Stromal cell of bone marrow (primary cell): ENCODE data around the gene ZSCAN26.
"Not testable (repeated sequence)": the region's sequence is repeated elsewhere in the genome, so short reads cannot be mapped to it uniquely, and the experiment has no call there.

Experiments
- DNase-seq: peaks from one replicate; pipeline ENCODE4 v3.0.0-alpha.2; 2012; ENCODE audit warnings: low read depth

ZSCAN26 gene

GRCh38 chr6:28257042-28257441, 9.9 kb upstream of the ZSCAN26 start:
- no peak for DNase-seq

- DNase-seq: peak; percentile 50
Observed at GRCh38 chr6:28258877-28259777, 7.8 kb upstream of the ZSCAN26 start, which contains the start of gene NKAPL. Gene NKAPL (plus strand): TSS chr6:28259297. CDS start chr6:28259372, 75 bp downstream.

GRCh38 chr6:28263922-28264321, 3.0 kb upstream of the ZSCAN26 start:
- DNase-seq: no peak

- DNase-seq: no peak
Observed at GRCh38 chr6:28264834-28265401, 2.0 kb upstream of the ZSCAN26 start.

GRCh38 chr6:28266563-28266961, 381 bp upstream of the ZSCAN26 start:
- DNase-seq: no peak

- DNase-seq: no peak
Observed at GRCh38 chr6:28267695-28268059, 734 bp downstream of the ZSCAN26 start.

- peak; percentile 92 for DNase-seq
Observed at GRCh38 chr6:28269492-28269891, 2.5 kb downstream of the ZSCAN26 start.

GRCh38 chr6:28274888-28275287, 7.9 kb downstream of the ZSCAN26 start:
- no peak for DNase-seq

- DNase-seq: no peak
Observed at GRCh38 chr6:28277746-28278145, 10.8 kb downstream of the ZSCAN26 start.

GRCh38 chr6:28280595-28281287, 13.8 kb downstream of the ZSCAN26 start:
- DNase-seq: no peak

GRCh38 chr6:28281288-28282064, 14.5 kb downstream of the ZSCAN26 start, which contains the start of gene PGBD1:
Gene PGBD1 (plus strand): TSS chr6:28281572. CDS start chr6:28283814, 2,242 bp downstream.
- peak; percentile 40 for DNase-seq

GRCh38 chr6:28282926-28283325, 16.0 kb downstream of the ZSCAN26 start:
- no peak for DNase-seq

GRCh38 chr6:28291573-28291972, 24.6 kb downstream of the ZSCAN26 start:
- no peak for DNase-seq

- DNase-seq: no peak
Observed at GRCh38 chr6:28295326-28295725, 28.4 kb downstream of the ZSCAN26 start.

GRCh38 chr6:28296520-28297060, 29.6 kb downstream of the ZSCAN26 start:
- DNase-seq: no peak

- DNase-seq: no peak
Observed at GRCh38 chr6:28303570-28303969, 36.6 kb downstream of the ZSCAN26 start.

GRCh38 chr6:28306363-28306762, 39.4 kb downstream of the ZSCAN26 start:
- DNase-seq: not testable (repeated sequence)

- DNase-seq: no peak
Observed at GRCh38 chr6:28311139-28311823, 44.3 kb downstream of the ZSCAN26 start.

GRCh38 chr6:28312939-28313338, 46.0 kb downstream of the ZSCAN26 start:
- no peak for DNase-seq

GRCh38 chr6:28315628-28316027, 48.7 kb downstream of the ZSCAN26 start:
- no peak for DNase-seq

GRCh38 chr6:28317866-28318265, 50.9 kb downstream of the ZSCAN26 start:
- not testable (repeated sequence) for DNase-seq
